Activated T-helper 1 cell treated with Interleukin-2 at 50 U/mL for 16 hours (primary cell): ENCODE results near the gene GCNT2.
"Not testable (repeated sequence)": the region's sequence is repeated elsewhere in the genome, so short reads cannot be mapped to it uniquely, and the experiment has no call there.

Experiments
- DNase-seq: peaks from one replicate; pipeline ENCODE4 v3.0.0-alpha.2; 2020; ENCODE audit warnings: low read depth

Gene GCNT2

GRCh38 chr6:10521104-10521808, at the start of gene GCNT2:
Gene GCNT2 (plus strand): TSS chr6:10521351. CDS start chr6:10528912, 7,561 bp downstream.
- DNase-seq: no peak

GRCh38 chr6:10472634-10473033, 48.5 kb upstream of the GCNT2 start:
- DNase-seq: no peak

- DNase-seq: no peak
Observed at GRCh38 chr6:10478187-10479040, 42.7 kb upstream of the GCNT2 start.

GRCh38 chr6:10479939-10480700, 41.0 kb upstream of the GCNT2 start:
- no peak for DNase-seq

- DNase-seq: no peak
Observed at GRCh38 chr6:10481101-10481500, 40.0 kb upstream of the GCNT2 start.

GRCh38 chr6:10482636-10483257, 38.4 kb upstream of the GCNT2 start:
- DNase-seq: no peak

GRCh38 chr6:10484912-10485311, 36.2 kb upstream of the GCNT2 start:
- DNase-seq: no peak

- DNase-seq: no peak
Observed at GRCh38 chr6:10485406-10485805, 35.7 kb upstream of the GCNT2 start.

GRCh38 chr6:10486215-10486614, 34.9 kb upstream of the GCNT2 start:
- no peak for DNase-seq

GRCh38 chr6:10486944-10487588, 34.1 kb upstream of the GCNT2 start:
- not testable (repeated sequence) for DNase-seq

- no peak for DNase-seq
Observed at GRCh38 chr6:10487668-10488327, 33.4 kb upstream of the GCNT2 start.

- DNase-seq: no peak
Observed at GRCh38 chr6:10491463-10491862, 29.7 kb upstream of the GCNT2 start.

GRCh38 chr6:10491905-10492304, 29.2 kb upstream of the GCNT2 start:
- not testable (repeated sequence) for DNase-seq

- DNase-seq: no peak
Observed at GRCh38 chr6:10495029-10495428, 26.1 kb upstream of the GCNT2 start.

GRCh38 chr6:10505529-10505928, 15.6 kb upstream of the GCNT2 start:
- no peak for DNase-seq

GRCh38 chr6:10507298-10507697, 13.9 kb upstream of the GCNT2 start:
- DNase-seq: no peak

- no peak for DNase-seq
Observed at GRCh38 chr6:10507715-10508114, 13.4 kb upstream of the GCNT2 start.

- DNase-seq: no peak
Observed at GRCh38 chr6:10510592-10511367, 10.4 kb upstream of the GCNT2 start.

- no peak for DNase-seq
Observed at GRCh38 chr6:10511477-10511876, 9.7 kb upstream of the GCNT2 start.

- no peak for DNase-seq
Observed at GRCh38 chr6:10513544-10513943, 7.6 kb upstream of the GCNT2 start.
